NCI-H2029 (cell line): ENCODE measurements around the gene PUS3.
A peak's percentile ranks its signal among the peaks of the same experiment; 100 is the strongest.

Experiments used
- DNase-seq: peaks from one replicate; lab custom pipeline; 2025; lab: John Stamatoyannopoulos, UW

PUS3 gene

GRCh38 chr11:125902927-125903710, at the start of gene PUS3:
PUS3 (minus strand) TSS chr11:125903206; CDS start chr11:125896284, 6,922 bp downstream.
- DNase-seq: peak; percentile 94

GRCh38 chr11:125952559-125952958, 49.6 kb upstream of the PUS3 start:
- DNase-seq: no peak

GRCh38 chr11:125951731-125952130, 48.7 kb upstream of the PUS3 start:
- DNase-seq: no peak

GRCh38 chr11:125950696-125951651, 48.0 kb upstream of the PUS3 start:
- no peak for DNase-seq

GRCh38 chr11:125950178-125950490, 47.1 kb upstream of the PUS3 start:
- DNase-seq: no peak

- DNase-seq: no peak
Observed at GRCh38 chr11:125949271-125950177, 46.5 kb upstream of the PUS3 start.

- DNase-seq: no peak
Observed at GRCh38 chr11:125948278-125949051, 45.5 kb upstream of the PUS3 start.

- no peak for DNase-seq
Observed at GRCh38 chr11:125947419-125948277, 44.6 kb upstream of the PUS3 start.

GRCh38 chr11:125946712-125947418, 43.9 kb upstream of the PUS3 start:
- DNase-seq: no peak

GRCh38 chr11:125945797-125946520, 43.0 kb upstream of the PUS3 start, which contains the start of gene VSIG10L2:
VSIG10L2 (plus strand) TSS chr11:125946044; CDS start chr11:125946056, 12 bp downstream.
- DNase-seq: no peak

- DNase-seq: no peak
Observed at GRCh38 chr11:125945011-125945796, 42.2 kb upstream of the PUS3 start.

GRCh38 chr11:125944350-125945010, 41.5 kb upstream of the PUS3 start:
- DNase-seq: no peak

- no peak for DNase-seq
Observed at GRCh38 chr11:125943661-125944349, 40.8 kb upstream of the PUS3 start.

GRCh38 chr11:125942771-125943428, 39.9 kb upstream of the PUS3 start:
- DNase-seq: no peak

GRCh38 chr11:125941619-125942611, 38.9 kb upstream of the PUS3 start:
- DNase-seq: peak; percentile 80
